WTC11 (cell line): Measurements from ENCODE around the gene CDH12. TPM values are rescaled to one million over a fixed set of nuclear protein-coding genes. Genes with fewer than 3 reads are reported as not detected.

ENCODE experiments used
- ATAC-seq: fragments of 200-7000 bp; cut with Tn5 transposase; 2 replicates; pipeline ENCODE4 v1.10.0; 2021; ENCODE audit warnings: mild to moderate bottlenecking, moderate library complexity
- CTCF ChIA-PET: fragments of 300-600 bp; sonication (Branson Sonifier 250); formaldehyde crosslinking; loops from one replicate; lab custom pipeline; 2021; ENCODE audit warnings: antibody characterized with exemption; lab: Charles Lee
- POLR2A ChIA-PET: fragments of 350-600 bp; sonication (Branson Sonifier 250); formaldehyde crosslinking; loops from one replicate; lab custom pipeline; 2021; ENCODE audit warnings: antibody characterized with exemption; lab: Charles Lee
- DNase-seq: peaks from one replicate; pipeline ENCODE4 v3.0.0; 2021; ENCODE audit warnings: low spot score
- H3K27ac Mint-ChIP-seq: 2 replicates; pipeline ENCODE4 v1.8.0; 2021; ENCODE audit warnings: mixed read lengths
- H3K27me3 Mint-ChIP-seq: 2 replicates; pipeline ENCODE4 v1.8.0; 2021; ENCODE audit warnings: low read depth, mild to moderate bottlenecking, moderate library complexity, mixed read lengths
- H3K36me3 Mint-ChIP-seq: 2 replicates; pipeline ENCODE4 v1.8.0; 2021; ENCODE audit warnings: mixed read lengths
- H3K4me1 Mint-ChIP-seq: 2 replicates; pipeline ENCODE4 v1.8.0; 2022; ENCODE audit warnings: mixed read lengths
- H3K4me3 Mint-ChIP-seq: 2 replicates; pipeline ENCODE4 v1.8.0; 2021; ENCODE audit warnings: mild to moderate bottlenecking, moderate library complexity, mixed read lengths
- H3K9me3 Mint-ChIP-seq: 2 replicates; pipeline ENCODE4 v1.8.0; 2021; ENCODE audit warnings: mixed read lengths
- CBFB ChIP-seq: sonication (generic); formaldehyde crosslinking; IDR thresholded peaks from 2 replicates; pipeline ENCODE4 v1.8.1; 2022; ENCODE audit warnings: mild to moderate bottlenecking, low read depth, missing genetic modification reagents
- FOXP1 ChIP-seq: sonication (generic); formaldehyde crosslinking; IDR thresholded peaks from 2 replicates; pipeline ENCODE4 v1.8.0; 2022; ENCODE audit warnings: missing genetic modification reagents, mild to moderate bottlenecking, moderate library complexity, borderline replicate concordance
- IRF2 ChIP-seq: sonication (generic); formaldehyde crosslinking; IDR thresholded peaks from 2 replicates; pipeline ENCODE4 v1.8.0; 2022; ENCODE audit warnings: low read depth, missing genetic modification reagents, borderline replicate concordance
- KAT7 ChIP-seq: sonication (generic); formaldehyde crosslinking; IDR thresholded peaks from 2 replicates; pipeline ENCODE4 v1.8.1; 2023; ENCODE audit warnings: missing genetic modification reagents, mild to moderate bottlenecking, borderline replicate concordance
- MYBL2 ChIP-seq: sonication (generic); formaldehyde crosslinking; IDR thresholded peaks from 2 replicates; pipeline ENCODE4 v1.8.1; 2023; ENCODE audit warnings: mild to moderate bottlenecking, moderate library complexity, missing genetic modification reagents
- NR1H2 ChIP-seq: sonication (generic); formaldehyde crosslinking; IDR thresholded peaks from 2 replicates; pipeline ENCODE4 v1.9.0; 2021; ENCODE audit warnings: mild to moderate bottlenecking, moderate library complexity, missing genetic modification reagents
- NR2C2 ChIP-seq: sonication (generic); formaldehyde crosslinking; IDR thresholded peaks from 2 replicates; pipeline ENCODE4 v1.8.0; 2022; ENCODE audit warnings: mild to moderate bottlenecking, missing genetic modification reagents
- TEAD1 ChIP-seq: sonication (generic); formaldehyde crosslinking; IDR thresholded peaks from 2 replicates; pipeline ENCODE4 v1.8.0; 2022; ENCODE audit warnings: mild to moderate bottlenecking, missing genetic modification reagents
- TP53 ChIP-seq: sonication (generic); formaldehyde crosslinking; IDR thresholded peaks from 2 replicates; pipeline ENCODE4 v1.8.1; 2023; ENCODE audit warnings: mild to moderate bottlenecking, missing genetic modification reagents
- ZBTB21 ChIP-seq: sonication (generic); formaldehyde crosslinking; IDR thresholded peaks from 2 replicates; pipeline ENCODE4 v1.8.1; 2023; ENCODE audit warnings: mild to moderate bottlenecking, missing genetic modification reagents, borderline replicate concordance
- ZNF219 ChIP-seq: sonication (generic); formaldehyde crosslinking; IDR thresholded peaks from 2 replicates; pipeline ENCODE4 v1.8.0; 2023; ENCODE audit warnings: missing genetic modification reagents, mild to moderate bottlenecking, borderline replicate concordance
- ZNF317 ChIP-seq: sonication (generic); formaldehyde crosslinking; IDR thresholded peaks from 2 replicates; pipeline ENCODE4 v1.8.1; 2023; ENCODE audit warnings: low read depth, mild to moderate bottlenecking, moderate library complexity, missing genetic modification reagents, borderline replicate concordance
- ZNF416 ChIP-seq: fragments of 250-450 bp; sonication (Bioruptor Pico); IDR thresholded peaks from 2 replicates; pipeline ENCODE4 v1.9.0; 2021; ENCODE audit warnings: mild to moderate bottlenecking, inconsistent platforms
- ZNF423 ChIP-seq: fragments of 250-450 bp; sonication (Bioruptor Pico); IDR thresholded peaks from 2 replicates; pipeline ENCODE4 v2.1.2; 2022; ENCODE audit warnings: mild to moderate bottlenecking, moderate library complexity
- total RNA-seq: library from RNA; stranded (reverse); gene quantifications from 3 replicates; pipeline ENCODE4 v1.2.3, GENCODE V29; 2021
- TF ChIP-seq, protein P1 (sequence below): sonication (generic); formaldehyde crosslinking; conservative IDR thresholded peaks from 2 replicates; pipeline ENCODE4 v1.8.1; 2022; ENCODE audit warnings: mild to moderate bottlenecking, missing genetic modification reagents
- TF ChIP-seq, protein P2 (sequence below): sonication (generic); formaldehyde crosslinking; IDR thresholded peaks from 2 replicates; pipeline ENCODE4 v1.8.0; 2022; ENCODE audit warnings: mild to moderate bottlenecking, missing genetic modification reagents
- TF ChIP-seq, protein P3 (sequence below): fragments of 200-600 bp; IDR thresholded peaks from 2 replicates; pipeline ENCODE4 v1.8.0; 2022; ENCODE audit warnings: antibody characterized with exemption
- TF ChIP-seq, protein P4 (sequence below): sonication (generic); formaldehyde crosslinking; IDR thresholded peaks from 2 replicates; pipeline ENCODE4 v1.8.0; 2023; ENCODE audit warnings: missing genetic modification reagents, mild to moderate bottlenecking, borderline replicate concordance
- TF ChIP-seq, protein P5 (sequence below): sonication (generic); formaldehyde crosslinking; IDR thresholded peaks from 2 replicates; pipeline ENCODE4 v1.8.1; 2023; ENCODE audit warnings: mild to moderate bottlenecking, missing genetic modification reagents
- TF ChIP-seq, protein P6 (sequence below): fragments of 250-450 bp; sonication (Bioruptor Pico); IDR thresholded peaks from 2 replicates; pipeline ENCODE4 v1.9.0; 2021; ENCODE audit warnings: mild to moderate bottlenecking, borderline replicate concordance
- TF ChIP-seq, protein P7 (sequence below): fragments of 250-450 bp; sonication (Bioruptor Pico); IDR thresholded peaks from 2 replicates; pipeline ENCODE4 v1.9.0; 2021; ENCODE audit warnings: moderate library complexity, mild to moderate bottlenecking, inconsistent platforms, borderline replicate concordance

CDH12 gene
- total RNA-seq, 1 experiment from 2014 or later = not detected

DNA sequence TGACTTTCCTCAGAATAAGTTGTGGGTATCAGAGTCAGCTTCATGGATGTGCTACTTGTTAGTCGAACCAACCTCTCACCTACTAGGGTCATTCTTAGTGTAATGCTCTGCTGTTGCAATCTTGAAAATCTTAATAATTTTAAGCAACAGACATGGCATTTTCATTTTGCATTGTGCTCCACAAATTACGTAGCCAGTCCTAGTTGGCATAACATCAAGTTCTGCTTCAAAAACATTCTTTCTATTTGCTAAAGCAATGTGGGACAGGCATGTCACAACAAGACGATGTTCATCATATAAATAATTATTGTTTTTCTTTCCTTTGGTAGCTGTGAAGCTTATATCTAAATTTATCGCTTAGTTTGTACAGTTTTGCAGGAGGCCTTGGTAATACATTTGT lies 39.3 kb upstream of the CDH12 start:
- ATAC-seq (no peak), DNase-seq (no peak)
- ChIA-PET POLR2A (no interaction called here), CTCF (no interaction called here)
- no peaks in the 10 kb centered on the region for H3K27me3 Mint-ChIP-seq
- no peaks in the 10 kb centered on the region for H3K36me3 Mint-ChIP-seq
- peaks cover 3% of the 10 kb centered on the region; the same call in 1 of the 2 replicates for H3K9me3 Mint-ChIP-seq
- H3K4me3 Mint-ChIP-seq = no peak overlapping the region
- TF ChIP-seq ZBTB21 = no peak
- no peak for TF ChIP-seq ZNF317 (CRISPR knock-in tag)
- TF ChIP-seq NR2C2 (CRISPR knock-in tag) = no peak
- no peak for TF ChIP-seq KAT7 (CRISPR knock-in tag)
- TF ChIP-seq NR1H2 (CRISPR knock-in tag) = no peak
- TF ChIP-seq, protein P1, sequence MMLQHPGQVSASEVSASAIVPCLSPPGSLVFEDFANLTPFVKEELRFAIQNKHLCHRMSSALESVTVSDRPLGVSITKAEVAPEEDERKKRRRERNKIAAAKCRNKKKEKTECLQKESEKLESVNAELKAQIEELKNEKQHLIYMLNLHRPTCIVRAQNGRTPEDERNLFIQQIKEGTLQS (CRISPR knock-in tag) = no peak
- no peak for TF ChIP-seq ZNF416 (CRISPR knock-in tag)
- TF ChIP-seq, protein P2, sequence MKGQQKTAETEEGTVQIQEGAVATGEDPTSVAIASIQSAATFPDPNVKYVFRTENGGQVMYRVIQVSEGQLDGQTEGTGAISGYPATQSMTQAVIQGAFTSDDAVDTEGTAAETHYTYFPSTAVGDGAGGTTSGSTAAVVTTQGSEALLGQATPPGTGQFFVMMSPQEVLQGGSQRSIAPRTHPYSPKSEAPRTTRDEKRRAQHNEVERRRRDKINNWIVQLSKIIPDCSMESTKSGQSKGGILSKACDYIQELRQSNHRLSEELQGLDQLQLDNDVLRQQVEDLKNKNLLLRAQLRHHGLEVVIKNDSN = no peak
- TF ChIP-seq, protein P3, sequence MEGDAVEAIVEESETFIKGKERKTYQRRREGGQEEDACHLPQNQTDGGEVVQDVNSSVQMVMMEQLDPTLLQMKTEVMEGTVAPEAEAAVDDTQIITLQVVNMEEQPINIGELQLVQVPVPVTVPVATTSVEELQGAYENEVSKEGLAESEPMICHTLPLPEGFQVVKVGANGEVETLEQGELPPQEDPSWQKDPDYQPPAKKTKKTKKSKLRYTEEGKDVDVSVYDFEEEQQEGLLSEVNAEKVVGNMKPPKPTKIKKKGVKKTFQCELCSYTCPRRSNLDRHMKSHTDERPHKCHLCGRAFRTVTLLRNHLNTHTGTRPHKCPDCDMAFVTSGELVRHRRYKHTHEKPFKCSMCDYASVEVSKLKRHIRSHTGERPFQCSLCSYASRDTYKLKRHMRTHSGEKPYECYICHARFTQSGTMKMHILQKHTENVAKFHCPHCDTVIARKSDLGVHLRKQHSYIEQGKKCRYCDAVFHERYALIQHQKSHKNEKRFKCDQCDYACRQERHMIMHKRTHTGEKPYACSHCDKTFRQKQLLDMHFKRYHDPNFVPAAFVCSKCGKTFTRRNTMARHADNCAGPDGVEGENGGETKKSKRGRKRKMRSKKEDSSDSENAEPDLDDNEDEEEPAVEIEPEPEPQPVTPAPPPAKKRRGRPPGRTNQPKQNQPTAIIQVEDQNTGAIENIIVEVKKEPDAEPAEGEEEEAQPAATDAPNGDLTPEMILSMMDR = no peak
- TF ChIP-seq, protein P4, sequence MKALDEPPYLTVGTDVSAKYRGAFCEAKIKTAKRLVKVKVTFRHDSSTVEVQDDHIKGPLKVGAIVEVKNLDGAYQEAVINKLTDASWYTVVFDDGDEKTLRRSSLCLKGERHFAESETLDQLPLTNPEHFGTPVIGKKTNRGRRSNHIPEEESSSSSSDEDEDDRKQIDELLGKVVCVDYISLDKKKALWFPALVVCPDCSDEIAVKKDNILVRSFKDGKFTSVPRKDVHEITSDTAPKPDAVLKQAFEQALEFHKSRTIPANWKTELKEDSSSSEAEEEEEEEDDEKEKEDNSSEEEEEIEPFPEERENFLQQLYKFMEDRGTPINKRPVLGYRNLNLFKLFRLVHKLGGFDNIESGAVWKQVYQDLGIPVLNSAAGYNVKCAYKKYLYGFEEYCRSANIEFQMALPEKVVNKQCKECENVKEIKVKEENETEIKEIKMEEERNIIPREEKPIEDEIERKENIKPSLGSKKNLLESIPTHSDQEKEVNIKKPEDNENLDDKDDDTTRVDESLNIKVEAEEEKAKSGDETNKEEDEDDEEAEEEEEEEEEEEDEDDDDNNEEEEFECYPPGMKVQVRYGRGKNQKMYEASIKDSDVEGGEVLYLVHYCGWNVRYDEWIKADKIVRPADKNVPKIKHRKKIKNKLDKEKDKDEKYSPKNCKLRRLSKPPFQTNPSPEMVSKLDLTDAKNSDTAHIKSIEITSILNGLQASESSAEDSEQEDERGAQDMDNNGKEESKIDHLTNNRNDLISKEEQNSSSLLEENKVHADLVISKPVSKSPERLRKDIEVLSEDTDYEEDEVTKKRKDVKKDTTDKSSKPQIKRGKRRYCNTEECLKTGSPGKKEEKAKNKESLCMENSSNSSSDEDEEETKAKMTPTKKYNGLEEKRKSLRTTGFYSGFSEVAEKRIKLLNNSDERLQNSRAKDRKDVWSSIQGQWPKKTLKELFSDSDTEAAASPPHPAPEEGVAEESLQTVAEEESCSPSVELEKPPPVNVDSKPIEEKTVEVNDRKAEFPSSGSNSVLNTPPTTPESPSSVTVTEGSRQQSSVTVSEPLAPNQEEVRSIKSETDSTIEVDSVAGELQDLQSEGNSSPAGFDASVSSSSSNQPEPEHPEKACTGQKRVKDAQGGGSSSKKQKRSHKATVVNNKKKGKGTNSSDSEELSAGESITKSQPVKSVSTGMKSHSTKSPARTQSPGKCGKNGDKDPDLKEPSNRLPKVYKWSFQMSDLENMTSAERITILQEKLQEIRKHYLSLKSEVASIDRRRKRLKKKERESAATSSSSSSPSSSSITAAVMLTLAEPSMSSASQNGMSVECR (CRISPR knock-in tag) = no peak
- no peak for TF ChIP-seq TP53
- TF ChIP-seq ZNF423 (CRISPR knock-in tag) = no peak
- H3K27ac Mint-ChIP-seq = no peak overlapping the region
- no peaks in the 10 kb centered on the region for H3K4me1 Mint-ChIP-seq

DNA sequence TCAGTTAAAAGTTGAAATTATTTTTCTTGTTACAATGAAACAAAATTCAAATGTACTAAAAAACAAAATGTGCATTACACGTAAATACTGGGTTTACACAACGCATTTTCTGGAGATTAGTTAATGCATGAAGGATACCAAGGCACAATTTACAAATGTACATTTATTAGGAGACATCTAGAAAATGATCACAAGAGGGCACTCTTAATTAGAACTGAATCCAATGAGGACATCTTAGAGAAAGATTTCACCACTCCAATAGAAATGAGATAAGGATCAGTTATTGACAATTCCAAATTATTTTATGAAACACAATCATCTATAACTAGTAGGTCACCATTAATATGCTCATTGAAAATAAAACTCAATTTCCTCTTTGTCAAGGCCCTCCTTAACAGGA lies 36.6 kb upstream of the CDH12 start:
- no peak for DNase-seq
- 0 out of 2 replicates have a peak, but pooled peaks cover 5% of the 10 kb centered on the region for H3K4me1 Mint-ChIP-seq
- CTCF ChIA-PET = no interaction called here
- H3K27ac Mint-ChIP-seq = no peak overlapping the region
- H3K27me3 Mint-ChIP-seq = no peaks in the 10 kb centered on the region
- no peak for ATAC-seq
- H3K4me3 Mint-ChIP-seq = no peak overlapping the region
- no peaks in the 10 kb centered on the region for H3K36me3 Mint-ChIP-seq
- H3K9me3 Mint-ChIP-seq = peaks cover 3% of the 10 kb centered on the region; the same call in 1 of the 2 replicates
- POLR2A ChIA-PET = no interaction called here
- TF ChIP-seq, protein P5, sequence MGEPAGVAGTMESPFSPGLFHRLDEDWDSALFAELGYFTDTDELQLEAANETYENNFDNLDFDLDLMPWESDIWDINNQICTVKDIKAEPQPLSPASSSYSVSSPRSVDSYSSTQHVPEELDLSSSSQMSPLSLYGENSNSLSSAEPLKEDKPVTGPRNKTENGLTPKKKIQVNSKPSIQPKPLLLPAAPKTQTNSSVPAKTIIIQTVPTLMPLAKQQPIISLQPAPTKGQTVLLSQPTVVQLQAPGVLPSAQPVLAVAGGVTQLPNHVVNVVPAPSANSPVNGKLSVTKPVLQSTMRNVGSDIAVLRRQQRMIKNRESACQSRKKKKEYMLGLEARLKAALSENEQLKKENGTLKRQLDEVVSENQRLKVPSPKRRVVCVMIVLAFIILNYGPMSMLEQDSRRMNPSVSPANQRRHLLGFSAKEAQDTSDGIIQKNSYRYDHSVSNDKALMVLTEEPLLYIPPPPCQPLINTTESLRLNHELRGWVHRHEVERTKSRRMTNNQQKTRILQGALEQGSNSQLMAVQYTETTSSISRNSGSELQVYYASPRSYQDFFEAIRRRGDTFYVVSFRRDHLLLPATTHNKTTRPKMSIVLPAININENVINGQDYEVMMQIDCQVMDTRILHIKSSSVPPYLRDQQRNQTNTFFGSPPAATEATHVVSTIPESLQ (CRISPR knock-in tag) = no peak
- TF ChIP-seq, protein P6, sequence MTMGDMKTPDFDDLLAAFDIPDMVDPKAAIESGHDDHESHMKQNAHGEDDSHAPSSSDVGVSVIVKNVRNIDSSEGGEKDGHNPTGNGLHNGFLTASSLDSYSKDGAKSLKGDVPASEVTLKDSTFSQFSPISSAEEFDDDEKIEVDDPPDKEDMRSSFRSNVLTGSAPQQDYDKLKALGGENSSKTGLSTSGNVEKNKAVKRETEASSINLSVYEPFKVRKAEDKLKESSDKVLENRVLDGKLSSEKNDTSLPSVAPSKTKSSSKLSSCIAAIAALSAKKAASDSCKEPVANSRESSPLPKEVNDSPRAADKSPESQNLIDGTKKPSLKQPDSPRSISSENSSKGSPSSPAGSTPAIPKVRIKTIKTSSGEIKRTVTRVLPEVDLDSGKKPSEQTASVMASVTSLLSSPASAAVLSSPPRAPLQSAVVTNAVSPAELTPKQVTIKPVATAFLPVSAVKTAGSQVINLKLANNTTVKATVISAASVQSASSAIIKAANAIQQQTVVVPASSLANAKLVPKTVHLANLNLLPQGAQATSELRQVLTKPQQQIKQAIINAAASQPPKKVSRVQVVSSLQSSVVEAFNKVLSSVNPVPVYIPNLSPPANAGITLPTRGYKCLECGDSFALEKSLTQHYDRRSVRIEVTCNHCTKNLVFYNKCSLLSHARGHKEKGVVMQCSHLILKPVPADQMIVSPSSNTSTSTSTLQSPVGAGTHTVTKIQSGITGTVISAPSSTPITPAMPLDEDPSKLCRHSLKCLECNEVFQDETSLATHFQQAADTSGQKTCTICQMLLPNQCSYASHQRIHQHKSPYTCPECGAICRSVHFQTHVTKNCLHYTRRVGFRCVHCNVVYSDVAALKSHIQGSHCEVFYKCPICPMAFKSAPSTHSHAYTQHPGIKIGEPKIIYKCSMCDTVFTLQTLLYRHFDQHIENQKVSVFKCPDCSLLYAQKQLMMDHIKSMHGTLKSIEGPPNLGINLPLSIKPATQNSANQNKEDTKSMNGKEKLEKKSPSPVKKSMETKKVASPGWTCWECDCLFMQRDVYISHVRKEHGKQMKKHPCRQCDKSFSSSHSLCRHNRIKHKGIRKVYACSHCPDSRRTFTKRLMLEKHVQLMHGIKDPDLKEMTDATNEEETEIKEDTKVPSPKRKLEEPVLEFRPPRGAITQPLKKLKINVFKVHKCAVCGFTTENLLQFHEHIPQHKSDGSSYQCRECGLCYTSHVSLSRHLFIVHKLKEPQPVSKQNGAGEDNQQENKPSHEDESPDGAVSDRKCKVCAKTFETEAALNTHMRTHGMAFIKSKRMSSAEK (CRISPR knock-in tag) = no peak
- TF ChIP-seq CBFB (no peak), NR2C2 (CRISPR knock-in tag) (no peak), MYBL2 (CRISPR knock-in tag) (no peak), ZNF219 (CRISPR knock-in tag) (no peak), TEAD1 (CRISPR knock-in tag) (no peak), FOXP1 (CRISPR knock-in tag) (no peak), IRF2 (no peak)
- TF ChIP-seq, protein P7, sequence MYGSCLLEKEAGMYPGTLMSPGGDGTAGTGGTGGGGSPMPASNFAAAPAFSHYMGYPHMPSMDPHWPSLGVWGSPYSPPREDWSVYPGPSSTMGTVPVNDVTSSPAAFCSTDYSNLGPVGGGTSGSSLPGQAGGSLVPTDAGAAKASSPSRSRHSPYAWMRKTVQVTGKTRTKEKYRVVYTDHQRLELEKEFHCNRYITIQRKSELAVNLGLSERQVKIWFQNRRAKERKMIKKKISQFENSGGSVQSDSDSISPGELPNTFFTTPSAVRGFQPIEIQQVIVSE (CRISPR knock-in tag) = no peak
